Measurements from ENCODE around the gene THUMPD2. TPM values are rescaled to one million over a fixed set of nuclear protein-coding genes. Genes with fewer than 3 reads are reported as not detected.

THUMPD2 gene
- total RNA-seq, 1 experiment from 2014 or later = 19.6 TPM

DNA sequence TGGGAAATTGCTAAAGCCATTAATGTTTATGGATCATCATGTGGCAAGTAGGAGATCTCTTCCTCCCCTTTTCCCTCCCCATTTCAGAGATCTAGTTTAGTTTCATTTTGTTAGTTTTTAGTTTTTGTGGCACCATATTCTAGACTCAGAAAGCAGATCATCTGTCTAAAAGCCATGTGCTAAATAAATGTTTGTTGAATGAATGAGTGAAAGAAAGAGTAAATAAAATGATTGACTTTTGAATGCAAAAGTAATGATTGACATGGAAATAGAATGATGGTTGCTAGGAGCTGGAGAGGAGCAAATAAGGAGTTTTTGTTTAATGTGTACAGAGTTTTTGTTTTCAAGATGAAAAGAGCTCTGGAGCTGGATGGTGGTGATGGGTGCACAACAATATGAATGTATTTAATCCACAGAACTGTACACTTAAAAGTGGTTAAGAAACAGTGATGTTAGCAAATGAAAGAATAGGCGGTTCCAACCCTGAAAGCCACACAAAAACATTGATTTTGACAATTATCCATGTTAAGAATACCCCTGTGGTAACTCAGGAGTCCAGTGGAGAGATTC is 89.7 kb downstream of the THUMPD2 start (continued):
- TF ChIP-seq ARID4B (CRISPR knock-in tag; IDR thresholded peaks at IDR 0.05; ENCODE audit: borderline replicate concordance) = no peak
- no peak for TF ChIP-seq ESRRA (CRISPR knock-in tag; IDR thresholded peaks at IDR 0.05; ENCODE audit: borderline replicate concordance)

DNA sequence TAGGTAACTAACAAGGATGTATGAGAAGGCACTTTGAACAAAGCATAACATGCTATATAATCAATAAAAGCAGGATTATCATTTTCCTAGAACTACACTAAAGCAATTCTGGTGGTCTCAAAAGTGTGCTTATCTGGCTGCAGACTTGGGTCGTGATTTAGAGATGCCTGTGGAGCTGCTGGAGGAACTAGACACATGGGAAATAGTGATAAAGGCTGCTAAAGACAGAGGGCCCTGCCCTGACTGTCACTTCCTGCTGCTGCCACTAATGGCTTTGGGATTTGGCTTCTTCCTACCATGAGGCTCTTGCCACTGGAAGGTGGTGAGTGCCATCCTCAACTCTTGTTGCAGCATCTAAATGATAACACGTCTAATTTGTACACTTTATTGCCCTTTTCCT is 90.9 kb downstream of the THUMPD2 start:
- Mint-ChIP-seq H3K4me1 (peaks cover 17% of the 10 kb centered on the region), H3K27ac (no peak overlapping the region), H3K27me3 (ENCODE audit: low read depth) (no peaks in the 10 kb centered on the region), H3K4me3 (no peak overlapping the region), H3K9me3 (peaks cover 14% of the 10 kb centered on the region), H3K36me3 (peaks cover 9% of the 10 kb centered on the region)
- CTCF ChIA-PET = no interaction called here
- TF ChIP-seq HMGXB4 (CRISPR knock-in tag; IDR thresholded peaks at IDR 0.05) = no peak
- TF ChIP-seq, protein P1, sequence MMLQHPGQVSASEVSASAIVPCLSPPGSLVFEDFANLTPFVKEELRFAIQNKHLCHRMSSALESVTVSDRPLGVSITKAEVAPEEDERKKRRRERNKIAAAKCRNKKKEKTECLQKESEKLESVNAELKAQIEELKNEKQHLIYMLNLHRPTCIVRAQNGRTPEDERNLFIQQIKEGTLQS (CRISPR knock-in tag; conservative IDR thresholded peaks at IDR 0.05) = no peak
- no peak for TF ChIP-seq AFF4 (CRISPR knock-in tag; IDR thresholded peaks at IDR 0.05; ENCODE audit: borderline replicate concordance)
- no peak for TF ChIP-seq ZNF512 (CRISPR knock-in tag; IDR thresholded peaks at IDR 0.05; ENCODE audit: borderline replicate concordance)
- TF ChIP-seq ZNF425 (CRISPR knock-in tag; conservative IDR thresholded peaks at IDR 0.05) = no peak
- no peak for TF ChIP-seq ZNF219 (CRISPR knock-in tag; IDR thresholded peaks at IDR 0.05; ENCODE audit: borderline replicate concordance)
- TF ChIP-seq ZBTB21 (CRISPR knock-in tag; IDR thresholded peaks at IDR 0.05; ENCODE audit: borderline replicate concordance) = no peak
- no peak for TF ChIP-seq ZNF263 (CRISPR knock-in tag; IDR thresholded peaks at IDR 0.05; ENCODE audit: low read depth)
- TF ChIP-seq, protein P2, sequence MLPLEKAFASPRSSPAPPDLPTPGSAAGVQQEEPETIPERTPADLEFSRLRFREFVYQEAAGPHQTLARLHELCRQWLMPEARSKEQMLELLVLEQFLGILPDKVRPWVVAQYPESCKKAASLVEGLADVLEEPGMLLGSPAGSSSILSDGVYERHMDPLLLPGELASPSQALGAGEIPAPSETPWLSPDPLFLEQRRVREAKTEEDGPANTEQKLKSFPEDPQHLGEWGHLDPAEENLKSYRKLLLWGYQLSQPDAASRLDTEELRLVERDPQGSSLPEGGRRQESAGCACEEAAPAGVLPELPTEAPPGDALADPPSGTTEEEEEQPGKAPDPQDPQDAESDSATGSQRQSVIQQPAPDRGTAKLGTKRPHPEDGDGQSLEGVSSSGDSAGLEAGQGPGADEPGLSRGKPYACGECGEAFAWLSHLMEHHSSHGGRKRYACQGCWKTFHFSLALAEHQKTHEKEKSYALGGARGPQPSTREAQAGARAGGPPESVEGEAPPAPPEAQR (CRISPR knock-in tag; IDR thresholded peaks at IDR 0.05) = no peak
- POLR2A ChIA-PET = no interaction called here
- ATAC-seq (no peak), DNase-seq (ENCODE audit: low spot score) (no peak)
